SK-N-SH (cell line): ENCODE measurements around the gene USP25.

Experiments
- EP300 ChIP-seq, 2 experiments: IDR thresholded peaks; 2 replicates each; pipeline versions ENCODE4 v1.4.0 to v1.6.1; 2012; ENCODE audit warnings: borderline replicate concordance in 1 of 2, low read depth in 1 of 2, low read length in 1 of 2
- EZH2phosphoT487 ChIP-seq: fragments of 200-600 bp; sonication (generic); IDR thresholded peaks from 2 replicates; pipeline ENCODE4 v1.6.1; 2017; ENCODE audit warnings: low read depth, mixed run types, mild to moderate bottlenecking, antibody characterized with exemption, moderate library complexity, borderline replicate concordance
- GABPA ChIP-seq: IDR thresholded peaks from 2 replicates; pipeline ENCODE4 v1.4.0; 2012; ENCODE audit warnings: low read depth, mild to moderate bottlenecking
- SIN3A ChIP-seq: IDR thresholded peaks from 2 replicates; pipeline ENCODE4 v1.6.1; 2012; ENCODE audit warnings: low read depth, mild to moderate bottlenecking, low read length, moderate library complexity, borderline replicate concordance
- TAF1 ChIP-seq: IDR thresholded peaks from 2 replicates; pipeline ENCODE4 v1.6.1; 2012; ENCODE audit warnings: low read depth, mild to moderate bottlenecking, low read length, moderate library complexity, borderline replicate concordance
- TF ChIP-seq, protein P1 (sequence below): fragments of 200-600 bp; sonication (generic); IDR thresholded peaks from 2 replicates; pipeline ENCODE4 v1.6.1; 2017; ENCODE audit warnings: antibody characterized with exemption, mild to moderate bottlenecking, moderate library complexity
- TF ChIP-seq, protein P2 (sequence below): IDR thresholded peaks from 2 replicates; pipeline ENCODE4 v1.4.0; 2012; ENCODE audit warnings: low read depth, borderline replicate concordance
- TF ChIP-seq, protein P3 (sequence below): IDR thresholded peaks from 2 replicates; pipeline ENCODE4 v1.6.1; 2012; ENCODE audit warnings: mild to moderate bottlenecking, low read depth, low read length, moderate library complexity

DNA sequence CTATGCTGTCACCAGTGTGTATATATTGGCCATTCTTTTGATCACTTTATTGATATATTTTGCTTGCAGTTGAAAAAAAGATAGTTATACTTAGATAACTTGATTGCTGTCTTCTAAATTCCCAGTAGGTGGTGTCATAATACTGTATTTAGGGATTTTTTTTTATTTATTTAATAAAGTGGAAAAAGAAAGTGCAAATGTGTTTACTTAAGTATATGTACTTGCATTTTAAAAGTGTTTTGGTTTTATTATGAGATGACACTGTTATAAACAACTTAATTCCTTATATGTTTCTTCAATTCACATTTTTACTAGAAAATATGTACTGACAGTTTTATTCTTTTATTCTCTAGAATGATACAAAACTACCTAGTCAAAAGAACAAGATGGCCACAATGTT is 164.8 kb downstream of the USP25 start:
- TF ChIP-seq, protein P1, sequence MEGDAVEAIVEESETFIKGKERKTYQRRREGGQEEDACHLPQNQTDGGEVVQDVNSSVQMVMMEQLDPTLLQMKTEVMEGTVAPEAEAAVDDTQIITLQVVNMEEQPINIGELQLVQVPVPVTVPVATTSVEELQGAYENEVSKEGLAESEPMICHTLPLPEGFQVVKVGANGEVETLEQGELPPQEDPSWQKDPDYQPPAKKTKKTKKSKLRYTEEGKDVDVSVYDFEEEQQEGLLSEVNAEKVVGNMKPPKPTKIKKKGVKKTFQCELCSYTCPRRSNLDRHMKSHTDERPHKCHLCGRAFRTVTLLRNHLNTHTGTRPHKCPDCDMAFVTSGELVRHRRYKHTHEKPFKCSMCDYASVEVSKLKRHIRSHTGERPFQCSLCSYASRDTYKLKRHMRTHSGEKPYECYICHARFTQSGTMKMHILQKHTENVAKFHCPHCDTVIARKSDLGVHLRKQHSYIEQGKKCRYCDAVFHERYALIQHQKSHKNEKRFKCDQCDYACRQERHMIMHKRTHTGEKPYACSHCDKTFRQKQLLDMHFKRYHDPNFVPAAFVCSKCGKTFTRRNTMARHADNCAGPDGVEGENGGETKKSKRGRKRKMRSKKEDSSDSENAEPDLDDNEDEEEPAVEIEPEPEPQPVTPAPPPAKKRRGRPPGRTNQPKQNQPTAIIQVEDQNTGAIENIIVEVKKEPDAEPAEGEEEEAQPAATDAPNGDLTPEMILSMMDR, result peak; percentile 65
- TF ChIP-seq SIN3A (no peak), EZH2phosphoT487 (no peak), GABPA (no peak), EP300 (IDR thresholded peaks at IDR 0.05; ENCODE audit: borderline replicate concordance in 1 of 2, low read depth in 1 of 2, low read length in 1 of 2) (no peak), TAF1 (no peak)
- TF ChIP-seq, protein P2, sequence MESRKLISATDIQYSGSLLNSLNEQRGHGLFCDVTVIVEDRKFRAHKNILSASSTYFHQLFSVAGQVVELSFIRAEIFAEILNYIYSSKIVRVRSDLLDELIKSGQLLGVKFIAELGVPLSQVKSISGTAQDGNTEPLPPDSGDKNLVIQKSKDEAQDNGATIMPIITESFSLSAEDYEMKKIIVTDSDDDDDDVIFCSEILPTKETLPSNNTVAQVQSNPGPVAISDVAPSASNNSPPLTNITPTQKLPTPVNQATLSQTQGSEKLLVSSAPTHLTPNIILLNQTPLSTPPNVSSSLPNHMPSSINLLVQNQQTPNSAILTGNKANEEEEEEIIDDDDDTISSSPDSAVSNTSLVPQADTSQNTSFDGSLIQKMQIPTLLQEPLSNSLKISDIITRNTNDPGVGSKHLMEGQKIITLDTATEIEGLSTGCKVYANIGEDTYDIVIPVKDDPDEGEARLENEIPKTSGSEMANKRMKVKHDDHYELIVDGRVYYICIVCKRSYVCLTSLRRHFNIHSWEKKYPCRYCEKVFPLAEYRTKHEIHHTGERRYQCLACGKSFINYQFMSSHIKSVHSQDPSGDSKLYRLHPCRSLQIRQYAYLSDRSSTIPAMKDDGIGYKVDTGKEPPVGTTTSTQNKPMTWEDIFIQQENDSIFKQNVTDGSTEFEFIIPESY, result no peak
- TF ChIP-seq, protein P3, sequence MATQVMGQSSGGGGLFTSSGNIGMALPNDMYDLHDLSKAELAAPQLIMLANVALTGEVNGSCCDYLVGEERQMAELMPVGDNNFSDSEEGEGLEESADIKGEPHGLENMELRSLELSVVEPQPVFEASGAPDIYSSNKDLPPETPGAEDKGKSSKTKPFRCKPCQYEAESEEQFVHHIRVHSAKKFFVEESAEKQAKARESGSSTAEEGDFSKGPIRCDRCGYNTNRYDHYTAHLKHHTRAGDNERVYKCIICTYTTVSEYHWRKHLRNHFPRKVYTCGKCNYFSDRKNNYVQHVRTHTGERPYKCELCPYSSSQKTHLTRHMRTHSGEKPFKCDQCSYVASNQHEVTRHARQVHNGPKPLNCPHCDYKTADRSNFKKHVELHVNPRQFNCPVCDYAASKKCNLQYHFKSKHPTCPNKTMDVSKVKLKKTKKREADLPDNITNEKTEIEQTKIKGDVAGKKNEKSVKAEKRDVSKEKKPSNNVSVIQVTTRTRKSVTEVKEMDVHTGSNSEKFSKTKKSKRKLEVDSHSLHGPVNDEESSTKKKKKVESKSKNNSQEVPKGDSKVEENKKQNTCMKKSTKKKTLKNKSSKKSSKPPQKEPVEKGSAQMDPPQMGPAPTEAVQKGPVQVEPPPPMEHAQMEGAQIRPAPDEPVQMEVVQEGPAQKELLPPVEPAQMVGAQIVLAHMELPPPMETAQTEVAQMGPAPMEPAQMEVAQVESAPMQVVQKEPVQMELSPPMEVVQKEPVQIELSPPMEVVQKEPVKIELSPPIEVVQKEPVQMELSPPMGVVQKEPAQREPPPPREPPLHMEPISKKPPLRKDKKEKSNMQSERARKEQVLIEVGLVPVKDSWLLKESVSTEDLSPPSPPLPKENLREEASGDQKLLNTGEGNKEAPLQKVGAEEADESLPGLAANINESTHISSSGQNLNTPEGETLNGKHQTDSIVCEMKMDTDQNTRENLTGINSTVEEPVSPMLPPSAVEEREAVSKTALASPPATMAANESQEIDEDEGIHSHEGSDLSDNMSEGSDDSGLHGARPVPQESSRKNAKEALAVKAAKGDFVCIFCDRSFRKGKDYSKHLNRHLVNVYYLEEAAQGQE, result no peak
